ENCODE data around the gene ITSN2. TPM values are rescaled to one million over a fixed set of nuclear protein-coding genes. Genes with fewer than 3 reads are reported as not detected.

ITSN2 gene
- total RNA-seq, 4 donors from 2014 or later = 33.9 to 66.7 (median 42.4) TPM

DNA sequence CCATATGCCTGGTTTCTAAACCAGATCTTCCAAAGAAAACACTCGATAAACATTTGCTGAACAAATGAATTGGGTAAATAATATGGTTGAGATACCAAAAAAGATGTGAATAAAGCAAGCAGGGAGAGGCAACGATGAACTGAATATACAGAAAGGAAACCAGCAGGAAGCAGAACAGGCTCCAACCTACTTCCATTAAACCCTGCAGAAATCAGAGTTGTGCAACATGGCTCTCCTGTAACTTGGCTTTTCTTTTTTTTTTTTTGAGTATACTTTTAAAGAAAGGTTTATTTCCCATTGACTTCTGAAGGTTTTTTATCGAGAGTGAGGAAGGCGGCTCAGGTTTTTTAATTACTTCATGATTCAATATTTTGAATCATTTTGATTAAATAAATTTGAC lies 23.5 kb downstream of the ITSN2 start:
- peaks cover 15 to 20% of the 10 kb centered on the region in 2 donors for H3K4me1 ChIP-seq
- in situ Hi-C loops (cut with MboI; ENCODE audit: low sequenced_read_pairs in 4 of 4) = no loop called here
- no peak for TF ChIP-seq POLR2A (IDR thresholded peaks at IDR 0.05)
- TF ChIP-seq, protein P1, sequence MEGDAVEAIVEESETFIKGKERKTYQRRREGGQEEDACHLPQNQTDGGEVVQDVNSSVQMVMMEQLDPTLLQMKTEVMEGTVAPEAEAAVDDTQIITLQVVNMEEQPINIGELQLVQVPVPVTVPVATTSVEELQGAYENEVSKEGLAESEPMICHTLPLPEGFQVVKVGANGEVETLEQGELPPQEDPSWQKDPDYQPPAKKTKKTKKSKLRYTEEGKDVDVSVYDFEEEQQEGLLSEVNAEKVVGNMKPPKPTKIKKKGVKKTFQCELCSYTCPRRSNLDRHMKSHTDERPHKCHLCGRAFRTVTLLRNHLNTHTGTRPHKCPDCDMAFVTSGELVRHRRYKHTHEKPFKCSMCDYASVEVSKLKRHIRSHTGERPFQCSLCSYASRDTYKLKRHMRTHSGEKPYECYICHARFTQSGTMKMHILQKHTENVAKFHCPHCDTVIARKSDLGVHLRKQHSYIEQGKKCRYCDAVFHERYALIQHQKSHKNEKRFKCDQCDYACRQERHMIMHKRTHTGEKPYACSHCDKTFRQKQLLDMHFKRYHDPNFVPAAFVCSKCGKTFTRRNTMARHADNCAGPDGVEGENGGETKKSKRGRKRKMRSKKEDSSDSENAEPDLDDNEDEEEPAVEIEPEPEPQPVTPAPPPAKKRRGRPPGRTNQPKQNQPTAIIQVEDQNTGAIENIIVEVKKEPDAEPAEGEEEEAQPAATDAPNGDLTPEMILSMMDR (IDR thresholded peaks at IDR 0.05 in 4 of 5, conservative IDR thresholded peaks at IDR 0.05 in 1 of 5) = no peak

DNA sequence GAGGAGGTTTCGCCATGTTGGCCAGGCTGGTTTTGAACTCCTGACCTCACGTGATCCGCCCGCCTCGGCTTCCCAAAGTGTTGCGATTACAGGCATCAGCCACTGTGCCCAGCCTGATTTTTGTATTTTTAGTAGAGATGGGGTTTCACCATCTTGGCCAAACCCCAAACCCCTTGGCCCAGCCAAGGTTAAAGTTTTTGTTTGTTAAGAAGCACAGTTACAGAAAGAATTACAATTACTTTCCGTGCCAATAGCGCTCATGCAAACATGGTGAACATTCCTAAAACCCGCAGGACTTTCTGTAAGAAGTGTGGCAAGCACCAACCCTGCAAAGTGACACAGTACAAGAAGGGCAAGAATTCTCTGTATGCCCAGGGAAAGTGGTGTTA lies 26.1 kb downstream of the ITSN2 start:
- no peak overlapping the region for H3K27ac ChIP-seq
- no peak for ATAC-seq
- in situ Hi-C loops (cut with MboI; ENCODE audit: low sequenced_read_pairs in 4 of 4) (no loop called here), intact Hi-C loops (cut with DNase I; ENCODE audit: low total_unique reads) (no loop called here)
- DNase-seq = no peak
- H3K36me3 ChIP-seq = no peaks in the 10 kb centered on the region
- no peaks in the 10 kb centered on the region for H3K27me3 ChIP-seq
- H3K4me3 ChIP-seq = no peak overlapping the region
- H3K4me1 ChIP-seq = peaks cover 15% of the 10 kb centered on the region in 2 donors
- no peaks in the 10 kb centered on the region for H3K9me3 ChIP-seq
- TF ChIP-seq, protein P1 (IDR thresholded peaks at IDR 0.05 in 4 of 5, conservative IDR thresholded peaks at IDR 0.05 in 1 of 5) = no peak
- no peak for TF ChIP-seq POLR2A (IDR thresholded peaks at IDR 0.05)

More for the DNA sequence above, 23.5 kb downstream of the ITSN2 start:
- no peak for DNase-seq
- ATAC-seq = no peak
- Histone ChIP-seq H3K36me3 (no peaks in the 10 kb centered on the region), H3K4me3 (no peak overlapping the region), H3K27me3 (no peaks in the 10 kb centered on the region), H3K9me3 (no peaks in the 10 kb centered on the region), H3K27ac (no peak overlapping the region)
- intact Hi-C loops (cut with DNase I; ENCODE audit: low total_unique reads) = no loop called here

DNA sequence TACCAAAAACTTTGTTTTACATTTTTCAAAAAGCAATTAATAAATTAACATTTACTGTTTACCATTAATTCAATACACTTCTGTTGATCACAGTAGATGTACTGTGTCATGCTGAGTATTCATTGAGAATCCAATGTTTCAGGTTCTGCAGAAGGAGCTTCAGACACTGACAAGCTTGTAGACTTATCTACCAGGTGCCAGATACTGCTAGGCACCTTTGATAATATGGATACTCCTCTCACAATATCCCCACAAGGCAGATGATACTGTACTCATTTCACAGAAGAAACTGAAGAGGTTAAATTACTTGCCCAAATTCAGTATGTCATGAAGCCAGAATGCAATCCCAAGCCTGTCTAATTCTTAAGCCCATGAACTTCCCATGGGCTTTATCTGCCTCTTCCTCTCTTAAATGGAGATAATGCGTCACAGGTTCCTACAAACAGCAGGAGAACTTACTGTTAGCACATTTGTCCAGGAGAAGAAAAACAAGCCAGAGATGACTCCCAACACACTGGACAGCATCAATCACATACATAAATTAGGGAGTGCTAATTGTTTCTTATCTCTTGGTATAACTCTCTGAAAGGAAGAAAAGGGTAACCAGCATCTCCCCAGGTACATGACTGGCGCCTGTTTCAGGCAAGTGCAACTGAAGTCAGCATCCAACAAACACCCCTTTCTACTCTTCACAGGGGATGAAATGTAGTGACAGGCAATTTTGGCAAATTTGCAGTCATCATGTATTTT lies 27.4 kb downstream of the ITSN2 start:
- ATAC-seq (no peak), DNase-seq (no peak)
- in situ Hi-C loops (cut with MboI; ENCODE audit: low sequenced_read_pairs in 4 of 4) (no loop called here), intact Hi-C loops (cut with DNase I; ENCODE audit: low total_unique reads) (no loop called here)
- Histone ChIP-seq H3K4me1 (peaks cover 12 to 21% of the 10 kb centered on the region in 2 donors), H3K27ac (no peak overlapping the region), H3K27me3 (no peaks in the 10 kb centered on the region), H3K9me3 (no peaks in the 10 kb centered on the region), H3K4me3 (no peak overlapping the region), H3K36me3 (no peaks in the 10 kb centered on the region)
- TF ChIP-seq POLR2A (IDR thresholded peaks at IDR 0.05) = no peak
- TF ChIP-seq, protein P1 (IDR thresholded peaks at IDR 0.05 in 4 of 5, conservative IDR thresholded peaks at IDR 0.05 in 1 of 5) = no peak

DNA sequence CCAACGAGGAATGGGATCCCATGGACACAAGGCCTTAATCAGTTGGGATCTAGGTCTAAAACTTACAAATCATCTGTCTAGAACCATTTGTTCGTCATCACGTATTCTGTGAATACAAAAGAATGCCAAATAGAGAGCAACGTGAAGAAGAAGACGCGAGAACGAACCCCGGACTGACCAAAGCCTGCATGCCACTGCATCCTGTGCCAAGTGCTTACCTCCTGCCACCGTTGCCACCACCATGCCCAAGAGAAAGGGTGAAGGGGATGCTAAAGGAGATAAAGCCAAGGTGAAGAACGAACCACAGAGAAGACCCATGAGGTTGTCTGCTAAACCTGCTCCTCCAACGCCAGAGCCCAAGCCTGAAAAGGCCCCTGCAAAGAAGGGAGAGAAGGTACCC lies 30.2 kb downstream of the ITSN2 start:
- DNase-seq (no peak), ATAC-seq (no peak)
- intact Hi-C loops (cut with DNase I; ENCODE audit: low total_unique reads) (no loop called here), in situ Hi-C loops (cut with MboI; ENCODE audit: low sequenced_read_pairs in 4 of 4) (no loop called here)
- Histone ChIP-seq H3K4me3 (no peak overlapping the region), H3K9me3 (no peaks in the 10 kb centered on the region), H3K27me3 (no peaks in the 10 kb centered on the region), H3K4me1 (peaks cover 12 to 25% of the 10 kb centered on the region in 2 donors), H3K36me3 (no peaks in the 10 kb centered on the region), H3K27ac (no peak overlapping the region)
- TF ChIP-seq, protein P1 (IDR thresholded peaks at IDR 0.05 in 4 of 5, conservative IDR thresholded peaks at IDR 0.05 in 1 of 5) = no peak
- no peak for TF ChIP-seq POLR2A (IDR thresholded peaks at IDR 0.05)
